ENCODE results near the gene GPR39.

- TF ChIP-seq CTCF (IDR thresholded peaks at IDR 0.05) (no peak), EZH2 (IDR thresholded peaks at IDR 0.05; ENCODE audit: borderline replicate concordance, insufficient read depth, low read depth, low read length, poor library complexity, severe bottlenecking) (no peak)
Measured at GRCh38 chr2:132611719-132612118, 195.1 kb downstream of the GPR39 start.

Data from B cell (primary cell).